DLD1 (cell line): Measurements from ENCODE around the gene ARTN.

Experiments used
- in situ Hi-C: cut with HindIII; loops from 2 replicates; pipeline ENCODE4 v1.10.0; 2017; ENCODE audit warnings: low sequenced_read_pairs

Gene ARTN

GRCh38 chr1:43969746-43970466 lies 36.3 kb downstream of the ARTN start, which contains the start of gene DPH2:
TSS of gene DPH2 (plus strand) at chr1:43970010. CDS start at chr1:43970176, 166 bp downstream.
- in situ Hi-C loops, result loop anchor here (5.0 kb wide), 1 partner anchor 203 kb away; no protein-coding TSS in a partner anchor

DNA sequence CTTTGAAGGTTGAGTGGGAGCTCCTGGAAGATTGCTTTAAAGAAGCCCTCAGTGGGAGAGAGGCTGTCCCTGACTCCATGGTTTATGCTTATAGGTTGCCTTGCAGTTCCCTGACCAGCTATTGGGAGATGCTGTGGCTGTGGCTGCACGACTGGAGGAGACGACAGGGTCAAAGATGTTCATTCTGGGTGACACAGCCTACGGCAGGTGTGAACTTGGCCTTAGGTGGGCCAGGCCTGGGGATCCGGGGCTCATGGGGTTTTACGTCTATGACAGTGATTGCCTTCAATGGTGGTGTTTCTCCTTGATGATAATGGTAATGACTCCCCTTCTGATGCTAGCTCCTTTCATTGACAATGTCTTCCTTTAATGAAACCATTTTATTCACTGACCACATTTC lies 36.9 kb downstream of the ARTN start:
- in situ Hi-C loops, result loop anchor here (5.0 kb wide), 1 partner anchor 203 kb away; no protein-coding TSS in a partner anchor

DNA sequence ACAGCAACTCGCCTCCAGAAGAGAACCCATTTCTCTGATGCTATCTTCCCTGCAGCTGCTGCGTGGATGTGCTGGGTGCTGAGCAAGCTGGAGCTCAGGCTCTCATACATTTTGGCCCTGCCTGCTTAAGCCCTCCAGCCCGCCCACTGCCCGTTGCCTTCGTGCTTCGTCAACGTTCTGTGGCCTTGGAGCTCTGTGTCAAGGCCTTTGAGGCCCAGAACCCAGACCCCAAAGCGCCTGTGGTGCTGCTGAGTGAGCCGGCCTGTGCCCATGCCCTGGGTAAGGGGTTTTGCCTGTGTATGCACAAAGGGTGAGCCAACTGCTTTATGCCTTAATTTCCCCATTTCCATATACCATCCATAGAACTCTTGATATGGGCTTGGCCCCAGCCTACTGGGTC lies 37.3 kb downstream of the ARTN start:
- in situ Hi-C loops, result loop anchor here (5.0 kb wide), 1 partner anchor 204 kb away; no protein-coding TSS in a partner anchor

DNA sequence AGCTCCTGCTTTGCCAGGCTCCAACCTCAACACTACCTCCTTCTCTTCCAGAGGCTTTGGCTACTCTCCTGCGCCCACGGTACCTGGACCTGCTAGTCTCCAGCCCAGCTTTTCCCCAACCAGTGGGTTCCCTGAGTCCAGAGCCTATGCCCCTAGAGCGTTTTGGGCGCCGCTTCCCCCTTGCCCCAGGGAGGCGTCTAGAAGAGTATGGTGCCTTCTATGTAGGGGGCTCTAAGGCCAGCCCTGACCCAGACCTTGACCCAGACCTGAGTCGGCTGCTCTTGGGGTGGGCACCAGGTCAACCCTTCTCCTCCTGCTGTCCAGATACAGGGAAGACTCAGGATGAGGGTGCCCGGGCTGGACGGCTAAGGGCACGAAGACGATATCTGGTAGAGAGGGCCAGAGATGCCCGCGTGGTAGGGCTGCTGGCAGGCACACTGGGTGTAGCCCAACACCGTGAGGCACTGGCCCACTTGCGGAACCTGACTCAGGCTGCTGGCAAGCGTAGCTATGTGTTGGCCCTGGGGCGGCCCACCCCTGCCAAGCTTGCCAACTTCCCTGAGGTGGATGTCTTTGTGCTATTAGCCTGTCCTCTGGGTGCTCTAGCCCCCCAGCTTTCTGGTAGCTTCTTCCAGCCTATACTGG lies 37.9 kb downstream of the ARTN start:
- in situ Hi-C loops, result loop anchor here (5.0 kb wide), 1 partner anchor 204 kb away; no protein-coding TSS in a partner anchor

DNA sequence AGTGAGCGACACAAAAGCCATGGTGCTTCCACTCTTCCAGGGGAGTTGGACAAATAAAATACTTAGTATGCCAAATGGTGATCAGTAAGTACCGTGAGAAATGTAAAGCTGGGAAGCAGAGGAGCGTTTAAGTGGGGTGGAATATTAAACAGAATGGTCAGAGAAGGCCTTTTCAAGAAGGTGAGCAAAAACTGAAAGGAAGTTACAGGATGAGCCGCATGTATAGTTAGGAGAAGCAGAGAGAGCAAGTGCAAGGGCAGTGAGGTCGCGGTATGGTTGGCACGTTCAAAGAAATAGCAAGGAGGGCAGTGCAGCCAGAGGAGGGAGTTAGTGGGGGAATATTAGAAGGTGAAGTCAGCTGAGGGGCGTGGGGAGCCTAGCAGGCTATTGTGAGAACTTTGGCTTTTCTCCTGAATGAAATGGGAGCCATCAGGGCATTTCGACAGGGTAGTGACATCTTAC lies 40.4 kb downstream of the ARTN start:
- in situ Hi-C loops, result loop anchor here (5.0 kb wide), 1 partner anchor 207 kb away; no protein-coding TSS in a partner anchor

- in situ Hi-C loops, result loop anchor here (5.0 kb wide), 1 partner anchor 207 kb away; no protein-coding TSS in a partner anchor
Measured at GRCh38 chr1:43974443-43975248, 41.0 kb downstream of the ARTN start, which contains the start of gene ATP6V0B. TSS of gene ATP6V0B (plus strand) at chr1:43974960. CDS start at chr1:43975041, 81 bp downstream.

- in situ Hi-C loops, result no loop called here
Measured at GRCh38 chr1:43975249-43975961, 41.8 kb downstream of the ARTN start.

- in situ Hi-C loops, result no loop called here
Measured at GRCh38 chr1:43976045-43976444, 42.4 kb downstream of the ARTN start.

GRCh38 chr1:43976890-43977289 lies 43.3 kb downstream of the ARTN start:
- in situ Hi-C loops, result no loop called here

GRCh38 chr1:43977376-43978263 lies 44.0 kb downstream of the ARTN start:
- in situ Hi-C loops, result no loop called here

- in situ Hi-C loops, result no loop called here
Measured at GRCh38 chr1:43978264-43978550, 44.6 kb downstream of the ARTN start.

- in situ Hi-C loops, result no loop called here
Measured at GRCh38 chr1:43978551-43979260, 45.1 kb downstream of the ARTN start, which contains the start of gene B4GALT2. TSS of gene B4GALT2 (plus strand) at chr1:43979210. CDS start at chr1:43981161, 1,951 bp downstream.

DNA sequence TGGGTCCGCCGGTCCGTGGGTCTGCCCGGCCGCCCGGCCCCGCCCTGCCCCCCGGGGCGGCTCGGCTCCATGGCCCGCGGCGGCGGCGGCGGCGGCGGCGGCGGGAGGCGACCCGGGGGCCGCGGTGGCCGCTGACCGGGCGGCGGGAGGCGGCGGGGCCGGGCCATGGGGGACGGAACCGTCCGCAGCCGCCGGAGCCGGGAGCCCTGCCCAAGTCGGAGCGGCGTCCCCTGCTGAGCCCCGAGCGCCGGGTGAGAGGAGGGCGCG lies 45.6 kb downstream of the ARTN start:
- in situ Hi-C loops, result no loop called here

GRCh38 chr1:43979528-43980254 lies 46.1 kb downstream of the ARTN start:
- in situ Hi-C loops, result no loop called here

DNA sequence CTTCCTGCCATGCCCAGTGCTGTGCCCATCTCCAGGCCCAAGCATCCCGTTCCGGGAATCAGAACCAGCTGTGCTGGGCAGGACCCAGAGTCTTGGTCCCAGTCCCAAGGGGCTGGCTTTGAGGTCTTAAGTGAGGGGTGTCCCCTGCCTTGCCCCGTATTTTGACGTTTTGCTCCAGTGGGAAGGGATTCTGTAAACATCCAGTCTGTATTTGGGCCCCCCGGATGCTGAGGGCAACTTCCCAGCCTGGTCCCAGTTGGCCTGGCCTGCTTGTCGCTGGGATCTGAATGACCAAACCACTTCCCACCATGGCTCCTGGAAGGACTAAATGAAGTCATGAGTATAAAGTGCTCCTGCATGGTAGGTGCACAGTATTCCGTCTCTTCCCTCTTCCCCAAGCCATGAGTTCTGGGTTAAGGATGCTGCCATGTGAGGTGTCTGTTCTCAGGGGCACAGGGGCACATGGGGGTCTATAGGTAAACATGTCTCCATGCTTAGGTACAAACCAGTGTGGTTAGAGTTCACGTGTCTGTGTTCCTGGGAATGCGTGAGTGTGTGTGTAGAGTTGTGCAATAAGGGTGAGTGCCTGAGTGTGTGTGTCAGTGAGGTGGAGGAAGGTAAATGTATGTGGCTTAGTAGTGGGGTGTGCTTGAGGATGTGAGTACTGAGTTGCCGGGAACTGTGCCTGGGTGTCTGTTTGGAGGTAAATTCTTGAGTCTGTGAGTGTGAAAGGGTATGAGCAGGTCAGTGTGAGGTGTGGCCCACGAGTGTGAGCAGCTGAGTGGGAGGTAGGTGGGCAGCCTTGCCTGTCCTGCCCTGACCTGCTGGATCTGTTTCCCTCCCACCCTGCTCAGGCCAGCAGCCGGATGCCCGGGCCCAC lies 46.9 kb downstream of the ARTN start:
- in situ Hi-C loops, result no loop called here

DNA sequence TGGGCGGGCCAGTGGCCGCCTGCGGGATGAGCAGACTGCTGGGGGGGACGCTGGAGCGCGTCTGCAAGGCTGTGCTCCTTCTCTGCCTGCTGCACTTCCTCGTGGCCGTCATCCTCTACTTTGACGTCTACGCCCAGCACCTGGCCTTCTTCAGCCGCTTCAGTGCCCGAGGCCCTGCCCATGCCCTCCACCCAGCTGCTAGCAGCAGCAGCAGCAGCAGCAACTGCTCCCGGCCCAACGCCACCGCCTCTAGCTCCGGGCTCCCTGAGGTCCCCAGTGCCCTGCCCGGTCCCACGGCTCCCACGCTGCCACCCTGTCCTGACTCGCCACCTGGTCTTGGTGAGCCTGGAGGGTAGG lies 47.5 kb downstream of the ARTN start:
- in situ Hi-C loops, result no loop called here

DNA sequence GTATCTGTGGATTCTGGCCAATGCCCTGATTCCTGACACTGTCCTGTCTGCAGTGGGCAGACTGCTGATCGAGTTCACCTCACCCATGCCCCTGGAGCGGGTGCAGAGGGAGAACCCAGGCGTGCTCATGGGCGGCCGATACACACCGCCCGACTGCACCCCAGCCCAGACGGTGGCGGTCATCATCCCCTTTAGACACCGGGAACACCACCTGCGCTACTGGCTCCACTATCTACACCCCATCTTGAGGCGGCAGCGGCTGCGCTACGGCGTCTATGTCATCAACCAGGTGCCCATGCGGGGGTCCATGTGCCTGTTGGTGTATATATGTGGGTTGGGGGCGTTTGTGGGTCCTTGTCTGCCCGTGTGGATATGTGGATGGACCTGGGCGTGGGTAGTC lies 48.0 kb downstream of the ARTN start:
- in situ Hi-C loops, result no loop called here

DNA sequence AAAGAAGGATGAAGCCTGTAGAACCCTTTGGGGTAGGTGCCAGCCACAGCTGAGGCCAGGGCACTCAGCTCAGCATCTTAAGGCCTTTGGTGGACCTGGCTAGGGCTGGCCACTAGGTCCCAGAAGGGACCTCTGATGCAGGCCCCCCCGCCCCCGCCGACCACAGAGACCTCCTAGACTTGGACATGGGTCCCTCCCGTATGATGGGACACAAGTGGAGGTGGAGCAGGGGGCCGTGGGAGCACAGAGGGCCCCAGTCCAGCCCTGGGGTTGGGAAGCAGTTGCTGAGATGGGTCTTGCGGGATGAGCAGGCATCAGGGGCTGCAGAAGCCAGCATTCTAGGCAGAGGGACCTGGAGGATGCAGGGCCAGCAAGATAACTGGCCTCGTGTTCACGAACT lies 48.6 kb downstream of the ARTN start:
- in situ Hi-C loops, result no loop called here
